Endothelial cell of umbilical vein (primary cell): ENCODE results near the gene LRIT2.

ENCODE experiments used
- CTCF ChIP-seq, 2 donors: IDR thresholded peaks; 1 replicate in 1 of 2; 2 replicates in 1 of 2; pipeline ENCODE4 v1.5.1; 2011; ENCODE audit warnings: low read length in 2 of 2, mild to moderate bottlenecking in 2 of 2, moderate library complexity in 2 of 2, control low read depth in 1 of 2, inconsistent platforms in 1 of 2, low read depth in 1 of 2; ENCODE audit not compliant: insufficient read depth in 1 of 2; ENCODE audit errors: extremely low read depth in 1 of 2
- EZH2 ChIP-seq: IDR thresholded peaks from 2 replicates; pipeline ENCODE4 v1.6.1; 2012; ENCODE audit warnings: borderline replicate concordance, low read depth, mild to moderate bottlenecking, moderate library complexity, low read length, inconsistent platforms; ENCODE audit not compliant: severe bottlenecking
- MAX ChIP-seq: IDR thresholded peaks from 2 replicates; pipeline ENCODE4 v1.6.1; 2011; ENCODE audit not compliant: insufficient read depth, insufficient read length
- POLR2A ChIP-seq: IDR thresholded peaks from 2 replicates; pipeline ENCODE4 v1.6.1; 2012; ENCODE audit warnings: low read depth, mild to moderate bottlenecking, control low read depth, low read length
- POLR2AphosphoS5 ChIP-seq: IDR thresholded peaks from 2 replicates; pipeline ENCODE4 v1.6.1; 2012; ENCODE audit warnings: low read depth, mild to moderate bottlenecking, control low read depth, low read length, moderate library complexity; ENCODE audit not compliant: insufficient read depth

GRCh38 chr10:84176351-84176750, 49.0 kb downstream of the LRIT2 start:
- TF ChIP-seq CTCF (IDR thresholded peaks at IDR 0.05; ENCODE audit: extremely low read depth in 1 of 2, insufficient read depth in 1 of 2, low read depth in 1 of 2, low read length in 2 of 2) = no peak
- no peak for TF ChIP-seq POLR2AphosphoS5
- TF ChIP-seq MAX = no peak
- no peak for TF ChIP-seq POLR2A
- TF ChIP-seq EZH2 = no peak
